NCI-H345 (cell line): Measurements from ENCODE around the gene ZNF543.
"Not testable (repeated sequence)": the region's sequence is repeated elsewhere in the genome, so short reads cannot be mapped to it uniquely, and the experiment has no call there.

ENCODE experiments used
- DNase-seq: peaks from one replicate; lab custom pipeline; 2025; lab: John Stamatoyannopoulos, UW

The ZNF543 gene

GRCh38 chr19:57320180-57321084 lies at the start of gene ZNF543:
ZNF543 (plus strand) TSS chr19:57320472; CDS start chr19:57320854, 382 bp downstream.
- DNase-seq = peak; percentile 93

- no peak for DNase-seq
These were observed 49.0 kb upstream of the ZNF543 start for GRCh38 chr19:57271280-57271679.

GRCh38 chr19:57273014-57273413 lies 47.3 kb upstream of the ZNF543 start:
- no peak for DNase-seq

GRCh38 chr19:57276430-57276829 lies 43.8 kb upstream of the ZNF543 start:
- DNase-seq = no peak

GRCh38 chr19:57278481-57278880 lies 41.8 kb upstream of the ZNF543 start:
- not testable (repeated sequence) for DNase-seq

GRCh38 chr19:57279418-57280164 lies 40.7 kb upstream of the ZNF543 start:
- DNase-seq = peak; percentile 89

GRCh38 chr19:57280165-57280961 lies 39.9 kb upstream of the ZNF543 start, which contains the start of gene ZNF460:
ZNF460 (plus strand) TSS chr19:57280485; CDS start chr19:57280807, 322 bp downstream.
- peak; percentile 93 for DNase-seq

GRCh38 chr19:57280962-57281400 lies 39.3 kb upstream of the ZNF543 start:
- DNase-seq = peak; percentile 0

GRCh38 chr19:57282011-57282643 lies 38.1 kb upstream of the ZNF543 start:
- no peak for DNase-seq

GRCh38 chr19:57288373-57288772 lies 31.9 kb upstream of the ZNF543 start:
- DNase-seq = no peak

- no peak for DNase-seq
These were observed 29.3 kb upstream of the ZNF543 start for GRCh38 chr19:57290970-57291369.

GRCh38 chr19:57292547-57292946 lies 27.7 kb upstream of the ZNF543 start:
- no peak for DNase-seq

GRCh38 chr19:57293719-57294118 lies 26.6 kb upstream of the ZNF543 start:
- no peak for DNase-seq

GRCh38 chr19:57302020-57302465 lies 18.2 kb upstream of the ZNF543 start:
- peak; percentile 2 for DNase-seq

GRCh38 chr19:57302727-57303401 lies 17.4 kb upstream of the ZNF543 start:
- no peak for DNase-seq

- DNase-seq = no peak
These were observed 15.2 kb upstream of the ZNF543 start for GRCh38 chr19:57305056-57305455.

GRCh38 chr19:57308514-57308913 lies 11.8 kb upstream of the ZNF543 start:
- DNase-seq = no peak

- no peak for DNase-seq
These were observed 9.5 kb upstream of the ZNF543 start for GRCh38 chr19:57310792-57311191.

GRCh38 chr19:57314146-57314545 lies 6.1 kb upstream of the ZNF543 start:
- no peak for DNase-seq

GRCh38 chr19:57317503-57317902 lies 2.8 kb upstream of the ZNF543 start:
- no peak for DNase-seq

GRCh38 chr19:57319869-57320179 lies 448 bp upstream of the ZNF543 start:
- no peak for DNase-seq
